ENCODE results near the gene TMEM98.
"Not testable (repeated sequence)": the region's sequence is repeated elsewhere in the genome, so short reads cannot be mapped to it uniquely, and the experiment has no call there.

The TMEM98 gene

GRCh38 chr17:32981611-32982010 is 53.7 kb downstream of the TMEM98 start:
- not testable (repeated sequence) for H3K9me3 Mint-ChIP-seq; H3K36me3 Mint-ChIP-seq (ENCODE audit: insufficient read depth); H3K4me3 Mint-ChIP-seq; DNase-seq (ENCODE audit: low spot score in 2 of 2); H3K4me1 Mint-ChIP-seq; H3K27ac Mint-ChIP-seq (ENCODE audit: low read depth); ATAC-seq (replicated peaks; ENCODE audit: extremely low read depth, poor library complexity, severe bottlenecking)
- H3K27me3 Mint-ChIP-seq = peaks cover 10% of the 10 kb centered on the region

- peaks cover 18% of the 10 kb centered on the region for H3K9me3 Mint-ChIP-seq
- DNase-seq (ENCODE audit: low spot score in 2 of 2) (no peak), ATAC-seq (replicated peaks; ENCODE audit: extremely low read depth, poor library complexity, severe bottlenecking) (no peak)
- H3K36me3 Mint-ChIP-seq (ENCODE audit: insufficient read depth) = no peaks in the 10 kb centered on the region
- H3K27me3 Mint-ChIP-seq = peaks cover 18% of the 10 kb centered on the region
- H3K27ac Mint-ChIP-seq (ENCODE audit: low read depth) = no peak overlapping the region
- H3K4me1 Mint-ChIP-seq = no peaks in the 10 kb centered on the region
- no peak overlapping the region for H3K4me3 Mint-ChIP-seq
These were observed 57.2 kb downstream of the TMEM98 start for GRCh38 chr17:32985050-32985756.

DNA sequence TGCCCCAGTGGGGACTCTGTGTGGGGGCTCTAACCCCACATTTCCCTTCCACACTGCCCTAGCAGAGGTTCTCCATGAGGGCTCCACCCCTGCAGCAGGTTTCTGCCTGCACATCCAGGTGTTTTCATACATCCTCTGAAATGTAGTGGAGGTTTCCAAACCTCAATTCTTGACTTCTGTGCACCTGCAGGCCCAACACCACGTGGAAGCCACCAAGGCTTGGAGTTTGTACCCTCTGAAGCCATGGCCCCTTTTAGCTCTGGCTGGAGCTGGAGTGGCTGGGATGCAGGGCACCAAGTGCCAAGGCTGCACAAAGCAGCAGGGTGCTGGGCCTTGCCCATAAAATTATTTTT is 59.5 kb downstream of the TMEM98 start:
- Mint-ChIP-seq H3K9me3 (peaks cover 18% of the 10 kb centered on the region), H3K27me3 (peaks cover 34% of the 10 kb centered on the region)
- H3K4me3 Mint-ChIP-seq; DNase-seq (ENCODE audit: low spot score in 2 of 2); ATAC-seq (replicated peaks; ENCODE audit: extremely low read depth, poor library complexity, severe bottlenecking); H3K4me1 Mint-ChIP-seq; H3K36me3 Mint-ChIP-seq (ENCODE audit: insufficient read depth); H3K27ac Mint-ChIP-seq (ENCODE audit: low read depth): not testable (repeated sequence)

- not testable (repeated sequence) for H3K36me3 Mint-ChIP-seq (ENCODE audit: insufficient read depth); DNase-seq (ENCODE audit: low spot score in 2 of 2); H3K4me3 Mint-ChIP-seq; ATAC-seq (replicated peaks; ENCODE audit: extremely low read depth, poor library complexity, severe bottlenecking); H3K4me1 Mint-ChIP-seq; H3K27ac Mint-ChIP-seq (ENCODE audit: low read depth)
- Mint-ChIP-seq H3K9me3 (peaks cover 18% of the 10 kb centered on the region), H3K27me3 (peaks cover 34% of the 10 kb centered on the region)
These were observed 59.9 kb downstream of the TMEM98 start for GRCh38 chr17:32987868-32988267.

- no peaks in the 10 kb centered on the region for H3K36me3 Mint-ChIP-seq (ENCODE audit: insufficient read depth)
- peaks cover 31% of the 10 kb centered on the region for H3K27me3 Mint-ChIP-seq
- H3K4me1 Mint-ChIP-seq = no peaks in the 10 kb centered on the region
- ATAC-seq (replicated peaks; ENCODE audit: extremely low read depth, poor library complexity, severe bottlenecking) (no peak), DNase-seq (ENCODE audit: low spot score in 2 of 2) (no peak)
- H3K27ac Mint-ChIP-seq (ENCODE audit: low read depth) = no peak overlapping the region
- H3K9me3 Mint-ChIP-seq = peaks cover 18% of the 10 kb centered on the region
- H3K4me3 Mint-ChIP-seq = no peak overlapping the region
These were observed 60.6 kb downstream of the TMEM98 start for GRCh38 chr17:32988481-32989101.

DNA sequence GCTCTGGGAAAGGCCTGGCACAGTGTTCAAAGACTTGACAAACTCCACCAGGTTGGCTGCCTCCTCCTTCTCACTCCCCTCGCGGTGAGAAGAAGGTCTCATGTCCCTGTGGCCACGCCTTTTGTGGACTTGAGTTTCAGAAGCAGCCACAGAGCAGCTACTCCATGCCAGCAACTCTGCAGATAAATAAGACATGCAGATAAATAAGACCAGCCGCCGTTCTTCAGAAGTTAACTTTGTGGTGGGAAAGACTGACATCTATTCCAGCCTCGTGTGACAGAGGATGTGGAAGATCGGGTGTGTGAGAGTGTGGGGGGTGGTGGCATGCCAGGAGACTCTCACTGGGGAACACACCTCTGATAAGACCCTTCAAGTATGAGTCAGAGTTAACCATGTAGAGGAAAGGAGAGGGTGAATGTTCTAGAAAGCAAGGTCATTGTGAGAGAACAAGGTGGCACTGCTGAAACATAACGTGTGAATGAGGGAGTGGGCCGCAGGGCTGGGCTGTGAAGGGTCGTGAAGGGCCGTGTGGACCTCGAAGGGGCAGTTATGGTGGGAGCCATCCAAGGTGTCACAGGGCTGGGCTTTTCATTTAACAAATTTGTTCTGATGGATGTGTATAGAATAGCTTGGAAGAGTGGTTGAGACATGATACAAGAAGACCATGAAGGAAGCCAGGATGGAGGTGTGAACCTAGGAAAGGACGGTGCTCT is 64.5 kb downstream of the TMEM98 start:
- H3K9me3 Mint-ChIP-seq = peaks cover 18% of the 10 kb centered on the region
- H3K4me3 Mint-ChIP-seq = no peak overlapping the region
- peaks cover 34% of the 10 kb centered on the region for H3K27me3 Mint-ChIP-seq
- no peak overlapping the region for H3K27ac Mint-ChIP-seq (ENCODE audit: low read depth)
- ATAC-seq (replicated peaks; ENCODE audit: extremely low read depth, poor library complexity, severe bottlenecking) (no peak), DNase-seq (ENCODE audit: low spot score in 2 of 2) (no peak)
- no peaks in the 10 kb centered on the region for H3K36me3 Mint-ChIP-seq (ENCODE audit: insufficient read depth)
- H3K4me1 Mint-ChIP-seq = no peaks in the 10 kb centered on the region

- peaks cover 5% of the 10 kb centered on the region for H3K9me3 Mint-ChIP-seq
- H3K4me3 Mint-ChIP-seq = no peak overlapping the region
- no peak overlapping the region for H3K27ac Mint-ChIP-seq (ENCODE audit: low read depth)
- H3K27me3 Mint-ChIP-seq = peaks cover 45% of the 10 kb centered on the region
- peaks cover 5% of the 10 kb centered on the region for H3K4me1 Mint-ChIP-seq
- ATAC-seq (replicated peaks; ENCODE audit: extremely low read depth, poor library complexity, severe bottlenecking) = no peak
- H3K36me3 Mint-ChIP-seq (ENCODE audit: insufficient read depth) = no peaks in the 10 kb centered on the region
- no peak for DNase-seq (ENCODE audit: low spot score in 2 of 2)
These were observed 66.0 kb downstream of the TMEM98 start for GRCh38 chr17:32993977-32994376.
